ENCODE data around the gene CPXM2. TPM values are rescaled to one million over a fixed set of nuclear protein-coding genes. Genes with fewer than 3 reads are reported as not detected.

CPXM2 gene
- total and polyA plus RNA-seq, 2 experiments from 2014 or later: 3.7 to 4.9 TPM

DNA sequence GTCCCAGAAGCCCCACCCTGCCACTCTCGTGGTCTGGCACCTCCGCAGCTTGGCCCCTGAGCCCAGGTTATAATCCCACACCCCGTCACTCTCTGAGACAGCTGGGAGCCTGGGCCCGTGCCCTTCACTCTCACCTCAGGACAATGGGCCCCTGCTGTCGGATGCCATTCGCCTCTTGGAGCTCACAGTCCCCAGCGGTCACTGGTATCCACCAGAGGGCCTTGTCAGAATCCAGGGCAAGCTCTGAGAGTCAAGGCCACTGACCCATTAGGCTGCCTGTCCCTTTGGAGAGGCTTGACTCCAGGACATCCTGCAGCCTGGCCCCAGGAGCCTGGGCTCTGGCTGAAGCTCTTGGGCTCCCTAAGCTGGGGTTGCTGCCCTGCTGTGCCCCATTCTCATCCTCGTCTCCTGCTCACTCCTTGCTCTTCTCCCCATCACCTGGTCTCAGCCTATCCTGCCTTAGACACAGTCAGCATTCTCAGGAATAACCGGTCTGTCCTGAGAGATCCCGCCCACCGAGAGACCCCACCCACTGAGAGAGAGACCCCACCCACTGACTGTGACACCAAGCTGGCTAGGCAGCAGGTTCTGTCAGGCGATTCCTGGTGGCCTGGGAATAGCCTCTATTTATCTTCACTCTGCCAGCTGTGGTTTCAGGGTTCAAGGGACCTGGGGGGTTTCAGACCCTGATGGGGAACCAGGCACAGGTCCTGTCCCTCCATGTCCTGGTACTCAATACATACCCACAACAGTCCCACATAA, 27.7 kb downstream of the CPXM2 start:
- Histone ChIP-seq H2AFZ (no peak overlapping the region), H3K4me2 (no peak overlapping the region), H3K4me3 (no peak overlapping the region), H3K4me1 (ENCODE audit: insufficient read depth) (peaks cover 3% of the 10 kb centered on the region), H3K9me2 (replicated peaks; ENCODE audit: insufficient read depth) (no peaks in the 10 kb centered on the region), H3K79me2 (no peaks in the 10 kb centered on the region), H3K27ac (no peak overlapping the region), H3K36me3 (replicated peaks; ENCODE audit: insufficient read depth, low read depth) (no peaks in the 10 kb centered on the region), H4K20me1 (ENCODE audit: insufficient read depth, poor library complexity, severe bottlenecking) (no peaks in the 10 kb centered on the region), H3K9me3 (ENCODE audit: low read depth) (no peaks in the 10 kb centered on the region), H3K27me3 (no peaks in the 10 kb centered on the region)
- TF ChIP-seq, protein P1, sequence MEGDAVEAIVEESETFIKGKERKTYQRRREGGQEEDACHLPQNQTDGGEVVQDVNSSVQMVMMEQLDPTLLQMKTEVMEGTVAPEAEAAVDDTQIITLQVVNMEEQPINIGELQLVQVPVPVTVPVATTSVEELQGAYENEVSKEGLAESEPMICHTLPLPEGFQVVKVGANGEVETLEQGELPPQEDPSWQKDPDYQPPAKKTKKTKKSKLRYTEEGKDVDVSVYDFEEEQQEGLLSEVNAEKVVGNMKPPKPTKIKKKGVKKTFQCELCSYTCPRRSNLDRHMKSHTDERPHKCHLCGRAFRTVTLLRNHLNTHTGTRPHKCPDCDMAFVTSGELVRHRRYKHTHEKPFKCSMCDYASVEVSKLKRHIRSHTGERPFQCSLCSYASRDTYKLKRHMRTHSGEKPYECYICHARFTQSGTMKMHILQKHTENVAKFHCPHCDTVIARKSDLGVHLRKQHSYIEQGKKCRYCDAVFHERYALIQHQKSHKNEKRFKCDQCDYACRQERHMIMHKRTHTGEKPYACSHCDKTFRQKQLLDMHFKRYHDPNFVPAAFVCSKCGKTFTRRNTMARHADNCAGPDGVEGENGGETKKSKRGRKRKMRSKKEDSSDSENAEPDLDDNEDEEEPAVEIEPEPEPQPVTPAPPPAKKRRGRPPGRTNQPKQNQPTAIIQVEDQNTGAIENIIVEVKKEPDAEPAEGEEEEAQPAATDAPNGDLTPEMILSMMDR (IDR thresholded peaks at IDR 0.05; ENCODE audit: poor library complexity): no peak
- TF ChIP-seq EZH2 (IDR thresholded peaks at IDR 0.05; ENCODE audit: borderline replicate concordance) (no peak), EZH2phosphoT487 (IDR thresholded peaks at IDR 0.05; ENCODE audit: low read depth, severe bottlenecking, unreplicated experiment) (no peak)
- WGBS (ENCODE audit: low lambda C conversion rate, missing lambda C conversion rate): 85% methylated on average over 12 of the region's 12 CpGs
- no peak for DNase-seq (ENCODE audit: low spot score)

DNA sequence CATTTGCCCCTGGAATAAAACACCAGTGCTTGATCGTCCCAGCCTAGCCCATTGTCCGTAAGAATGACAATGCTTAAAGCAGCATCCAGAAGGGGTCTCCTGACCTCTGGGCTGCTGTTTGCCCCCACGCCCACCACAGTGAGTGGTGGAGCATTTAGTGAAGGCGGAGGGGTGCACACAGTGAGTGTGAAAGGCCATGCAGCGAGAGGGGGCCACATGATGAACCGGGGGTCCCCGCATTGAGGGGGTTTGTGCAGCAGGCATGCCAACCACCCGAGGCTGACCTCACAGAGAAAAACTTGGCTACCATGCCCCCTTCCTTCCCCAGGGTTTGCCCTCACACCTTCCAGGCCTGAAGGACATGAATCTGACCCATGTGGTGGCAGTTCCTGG, 28.4 kb downstream of the CPXM2 start:
- no peaks in the 10 kb centered on the region for H3K9me3 ChIP-seq (ENCODE audit: low read depth)
- no peak overlapping the region for H3K4me3 ChIP-seq
- H3K9me2 ChIP-seq (replicated peaks; ENCODE audit: insufficient read depth): no peaks in the 10 kb centered on the region
- H3K4me2 ChIP-seq: no peak overlapping the region
- no peak overlapping the region for H2AFZ ChIP-seq
- TF ChIP-seq, protein P1 (IDR thresholded peaks at IDR 0.05; ENCODE audit: poor library complexity): no peak
- TF ChIP-seq EZH2phosphoT487 (IDR thresholded peaks at IDR 0.05; ENCODE audit: low read depth, severe bottlenecking, unreplicated experiment) (no peak), EZH2 (IDR thresholded peaks at IDR 0.05; ENCODE audit: borderline replicate concordance) (no peak)
- no peaks in the 10 kb centered on the region for H3K79me2 ChIP-seq
- H3K4me1 ChIP-seq (ENCODE audit: insufficient read depth): peaks cover 7% of the 10 kb centered on the region
- H3K27me3 ChIP-seq: no peaks in the 10 kb centered on the region
- no peaks in the 10 kb centered on the region for H4K20me1 ChIP-seq (ENCODE audit: insufficient read depth, poor library complexity, severe bottlenecking)
- no peaks in the 10 kb centered on the region for H3K36me3 ChIP-seq (replicated peaks; ENCODE audit: insufficient read depth, low read depth)
- 87% methylated on average over 8 of the region's 8 CpGs for WGBS (ENCODE audit: low lambda C conversion rate, missing lambda C conversion rate)
- no peak overlapping the region for H3K27ac ChIP-seq
- no peak for DNase-seq (ENCODE audit: low spot score)

DNA sequence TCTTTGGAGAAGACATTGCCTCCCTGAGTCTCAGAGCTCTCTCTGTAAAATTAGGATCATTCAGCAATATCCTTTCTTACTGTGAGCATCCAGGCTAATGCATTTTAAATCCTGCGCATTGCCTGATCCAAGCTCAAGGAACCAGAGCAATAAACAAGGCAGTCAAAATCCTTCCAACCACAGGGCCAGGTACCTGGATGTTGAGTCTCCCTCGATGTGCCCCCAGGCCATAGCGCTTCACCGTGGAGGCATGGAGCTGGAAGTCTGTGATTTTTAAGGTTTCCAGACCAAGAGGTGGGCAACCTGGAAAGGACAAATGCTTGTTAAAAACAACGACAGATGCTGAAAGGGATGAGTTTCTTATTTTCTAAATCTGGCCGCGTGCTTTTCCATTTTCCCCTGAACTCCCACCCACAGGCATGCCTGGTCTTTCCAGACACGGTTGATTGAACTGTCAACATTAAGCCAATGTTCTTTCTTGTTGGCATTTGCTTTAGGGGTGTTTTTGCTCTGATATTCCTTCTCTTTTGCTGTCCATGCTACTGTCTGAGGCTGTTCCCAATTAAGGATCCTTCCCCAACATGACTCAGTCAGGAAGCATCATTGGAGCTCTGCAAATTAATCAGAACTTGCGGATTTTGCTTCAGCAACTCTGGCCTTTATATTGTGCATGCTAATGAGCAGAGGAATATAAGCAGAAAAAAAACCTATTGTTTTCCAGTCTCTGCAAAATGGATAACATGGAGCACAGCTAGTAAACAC, 29.0 kb downstream of the CPXM2 start:
- WGBS (ENCODE audit: low lambda C conversion rate, missing lambda C conversion rate): 72% methylated on average over 9 of the region's 9 CpGs
- Histone ChIP-seq H3K9me3 (ENCODE audit: low read depth) (no peaks in the 10 kb centered on the region), H3K9me2 (replicated peaks; ENCODE audit: insufficient read depth) (no peaks in the 10 kb centered on the region), H3K36me3 (replicated peaks; ENCODE audit: insufficient read depth, low read depth) (no peaks in the 10 kb centered on the region), H3K79me2 (no peaks in the 10 kb centered on the region), H3K27me3 (no peaks in the 10 kb centered on the region), H3K4me1 (ENCODE audit: insufficient read depth) (peaks cover 11% of the 10 kb centered on the region), H3K4me3 (no peak overlapping the region), H2AFZ (no peak overlapping the region), H4K20me1 (ENCODE audit: insufficient read depth, poor library complexity, severe bottlenecking) (no peaks in the 10 kb centered on the region), H3K27ac (no peak overlapping the region), H3K4me2 (no peak overlapping the region)
- TF ChIP-seq EZH2phosphoT487 (IDR thresholded peaks at IDR 0.05; ENCODE audit: low read depth, severe bottlenecking, unreplicated experiment) (no peak), EZH2 (IDR thresholded peaks at IDR 0.05; ENCODE audit: borderline replicate concordance) (no peak)
- TF ChIP-seq, protein P1 (IDR thresholded peaks at IDR 0.05; ENCODE audit: poor library complexity): no peak
- no peak for DNase-seq (ENCODE audit: low spot score)
